Tongue (tissue), 3 donors: ENCODE data around the gene PPM1M. TPM values are rescaled to one million over a fixed set of nuclear protein-coding genes. Genes with fewer than 3 reads are reported as not detected.

Source experiments
- DNase-seq: peaks from one replicate; pipeline ENCODE4 v3.0.0-alpha.2; 2015
- small RNA-seq: library from RNA; depleted of rRNA; stranded (forward); fragments of <200 nt; gene quantifications from one replicate; pipeline ENCODE3, GENCODE V24; 2014; ENCODE audit warnings: low replicate concordance
- total RNA-seq: library from RNA; depleted of rRNA; stranded (reverse); fragments of >200 nt; gene quantifications from one replicate; pipeline ENCODE4 v1.2.3, GENCODE V29; 2014

Gene PPM1M
- total RNA-seq, 1 donor from 2014 or later = 9.9 TPM

- DNase-seq = no peak
Measured at GRCh38 chr3:52295671-52296208, 50.2 kb downstream of the PPM1M start.

DNA sequence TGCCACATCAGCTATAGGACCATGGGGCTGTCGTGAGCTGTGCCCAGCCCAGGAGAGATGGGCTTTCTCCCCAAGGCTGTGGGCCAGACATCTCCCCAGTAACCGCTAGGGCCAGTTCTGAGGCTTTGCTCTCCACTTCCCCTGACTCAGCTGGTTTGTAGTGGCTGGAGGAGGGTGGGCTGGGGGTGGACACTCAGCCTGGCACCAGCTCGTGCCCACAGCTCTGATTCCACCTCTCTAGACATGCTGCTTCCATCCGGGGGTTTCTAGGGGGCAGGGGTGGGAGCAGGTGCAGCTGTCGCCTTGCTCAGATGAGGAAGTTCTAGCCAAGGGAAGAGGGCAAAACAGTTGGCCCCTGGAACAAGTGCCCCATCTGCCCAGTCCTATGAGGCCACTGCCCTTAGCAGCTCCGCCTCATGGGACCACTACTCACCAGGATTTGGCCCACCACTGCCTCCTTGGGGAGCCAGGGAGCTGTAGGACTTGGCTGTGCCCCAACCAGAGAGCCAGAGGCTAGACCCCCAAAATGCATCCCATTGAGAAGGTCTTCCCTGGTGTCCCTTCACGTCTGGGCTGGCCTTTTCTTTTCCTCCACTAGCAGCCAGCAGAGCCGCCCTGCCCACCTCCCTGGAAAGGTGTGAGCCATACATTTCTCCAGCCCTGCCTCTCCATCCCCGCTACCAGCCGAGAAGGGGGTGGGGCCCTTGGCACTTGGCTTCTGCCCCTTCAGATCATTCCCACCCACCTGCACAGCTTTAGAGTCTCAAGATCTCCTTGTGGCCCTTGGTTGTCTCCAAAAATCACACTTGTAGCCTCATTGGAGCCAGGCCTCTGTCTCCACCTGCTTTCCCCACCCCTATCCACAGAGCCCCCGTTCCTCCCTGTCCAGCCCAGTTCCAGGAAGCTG, 51.9 kb downstream of the PPM1M start:
- no peak for DNase-seq

DNA sequence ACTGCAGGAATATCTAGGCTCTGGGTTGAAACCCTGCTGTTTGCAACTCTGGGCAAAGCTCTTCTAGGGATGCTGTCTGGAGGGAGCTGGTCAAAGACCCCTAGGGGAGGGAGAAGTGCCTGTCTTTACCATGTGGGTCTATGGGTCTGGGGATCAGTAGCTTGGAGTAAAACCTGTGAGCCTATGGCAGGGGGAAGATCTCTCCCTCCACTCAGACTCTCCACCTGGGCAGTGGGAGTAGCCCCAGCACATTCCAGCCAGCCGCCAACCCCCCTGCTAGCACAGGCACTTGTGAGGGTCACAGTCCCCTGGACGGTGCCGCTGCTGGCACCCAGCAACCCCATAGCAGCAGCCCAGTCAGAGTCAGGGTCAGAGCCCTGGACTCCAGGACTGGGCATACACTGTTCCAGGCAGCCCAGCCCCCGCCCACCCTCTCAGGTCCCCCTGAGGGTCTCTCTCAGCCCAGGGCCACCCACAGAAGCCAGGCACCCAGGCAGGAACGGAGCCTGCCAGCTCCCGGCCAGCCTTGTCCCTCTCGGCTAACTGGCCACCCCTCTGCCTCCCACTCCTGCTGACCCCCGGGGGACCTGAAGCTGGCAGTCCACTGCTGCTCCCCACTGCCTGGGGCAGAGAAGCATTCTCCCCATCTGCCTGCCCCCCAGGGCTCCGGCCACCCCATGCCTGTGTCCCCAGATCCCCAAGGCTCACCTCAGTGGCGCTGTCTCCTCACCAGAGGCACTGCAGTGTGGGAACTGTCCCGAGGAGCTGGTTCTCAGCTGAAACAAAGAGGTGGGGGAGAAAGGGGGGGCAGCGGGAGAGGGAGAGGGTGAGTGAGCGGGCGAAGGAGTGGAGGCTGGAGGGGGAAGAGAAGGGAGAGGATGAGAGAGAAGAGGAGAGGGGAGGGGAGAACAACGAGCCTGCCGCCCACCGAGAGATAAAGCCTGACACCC, 52.9 kb downstream of the PPM1M start:
- DNase-seq = peak; percentile 59

DNA sequence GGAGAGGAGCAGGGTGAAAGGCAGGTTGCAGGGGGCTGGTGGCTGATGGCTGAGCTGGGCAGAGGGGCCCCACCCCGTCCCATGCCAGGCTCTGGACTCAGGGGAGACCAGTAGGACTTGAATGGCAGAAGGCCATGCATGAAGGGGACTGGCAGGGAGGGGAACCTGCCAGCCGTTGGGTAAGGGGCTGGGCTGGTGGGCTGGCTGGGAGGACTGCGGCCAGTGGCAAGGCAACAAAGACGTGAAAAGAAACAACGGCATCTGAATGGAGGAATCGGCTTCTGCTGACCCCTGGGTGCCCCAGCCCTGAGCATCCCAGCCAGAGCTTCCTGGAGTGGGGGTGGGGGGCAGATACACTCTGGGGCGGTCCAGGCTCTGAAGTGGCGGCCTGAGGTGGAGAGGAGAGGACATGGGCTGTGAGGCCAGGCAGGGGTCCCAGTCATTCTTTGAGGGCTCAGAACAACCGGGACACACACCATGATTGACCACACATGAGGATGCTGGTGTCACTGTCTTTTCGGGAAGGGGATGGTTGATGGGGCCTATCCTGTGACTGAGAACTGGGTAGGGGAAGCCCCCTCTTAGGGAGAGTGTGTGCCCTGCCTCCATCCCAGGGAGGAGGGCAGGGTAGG, 53.8 kb downstream of the PPM1M start:
- DNase-seq = no peak

Small RNA genes lying within 50 kb of the gene (small RNA-seq; reads per million reads assigned to genes)
- gene MIR135A1 (0.15 reads per million), gene MIRLET7G (4,895 reads per million, percentile 99 among the genes with 10 or more reads in this experiment)

Other genes with a start within 250 kb of the PPM1M start
- 1,069 TPM for gene RPL29, start 249.9 kb upstream of the PPM1M start, total RNA-seq
- gene DUSP7, start 189.2 kb upstream of the PPM1M start, total RNA-seq = 18.5 TPM
- gene POC1A, start 91.3 kb upstream of the PPM1M start, total RNA-seq = 4.5 TPM
- 40.7 TPM for gene ALAS1, start 47.6 kb upstream of the PPM1M start, total RNA-seq
- not detected for gene TLR9, start 20.1 kb upstream of the PPM1M start, total RNA-seq
- gene TWF2, start 6.6 kb upstream of the PPM1M start, total RNA-seq = 34.6 TPM
- gene WDR82, start 32.9 kb downstream of the PPM1M start, total RNA-seq = 95.1 TPM
- 9.2 TPM for gene GLYCTK, start 42.1 kb downstream of the PPM1M start, total RNA-seq
- 3.3 TPM for gene DNAH1, start 70.6 kb downstream of the PPM1M start, total RNA-seq
- 55.9 TPM for gene BAP1, start 164.2 kb downstream of the PPM1M start, total RNA-seq
- 11.3 TPM for gene PHF7, start 164.9 kb downstream of the PPM1M start, total RNA-seq
- gene SEMA3G, start 199.3 kb downstream of the PPM1M start, total RNA-seq = 14.0 TPM
- gene TNNC1, start 208.3 kb downstream of the PPM1M start, total RNA-seq = 352 TPM
- 82.2 TPM for gene NISCH, start 209.8 kb downstream of the PPM1M start, total RNA-seq
- gene STAB1, start 249.6 kb downstream of the PPM1M start, total RNA-seq = 56.5 TPM